ENCODE data around the gene SNX8.

- no peak for TF ChIP-seq MTF1 (CRISPR knock-in tag; IDR thresholded peaks at IDR 0.05; ENCODE audit: borderline replicate concordance)
- no peak for TF ChIP-seq RB1 (IDR thresholded peaks at IDR 0.05; ENCODE audit: low read depth)
- TF ChIP-seq ZBTB33 (CRISPR knock-in tag; IDR thresholded peaks at IDR 0.05) = no peak
- TF ChIP-seq E2F6 (IDR thresholded peaks at IDR 0.05; ENCODE audit: borderline replicate concordance in 1 of 2, extremely low read depth in 1 of 2, insufficient read depth in 1 of 2, insufficient read length in 1 of 2, low read depth in 1 of 2, low read length in 1 of 2, poor library complexity in 1 of 2, severe bottlenecking in 1 of 2) = no peak
- no peak for TF ChIP-seq TRIM25 (IDR thresholded peaks at IDR 0.05; ENCODE audit: borderline replicate concordance)
- TF ChIP-seq U2AF2 (optimal IDR thresholded peaks at IDR 0.05; ENCODE audit: low read depth, low read length) = no peak
- no peak for TF ChIP-seq EZH2 (IDR thresholded peaks at IDR 0.05; ENCODE audit: borderline replicate concordance, low read depth, low read length)
- no peak for TF ChIP-seq NFYB (IDR thresholded peaks at IDR 0.05; ENCODE audit: extremely low read depth, insufficient read length)
- no peak for TF ChIP-seq PHF20 (IDR thresholded peaks at IDR 0.05; ENCODE audit: partially characterized antibody)
- TF ChIP-seq NKRF (IDR thresholded peaks at IDR 0.05; ENCODE audit: borderline replicate concordance) = no peak
- TF ChIP-seq CTCF (IDR thresholded peaks at IDR 0.05 in 2 of 3, conservative IDR thresholded peaks at IDR 0.05 in 1 of 3; ENCODE audit: insufficient read depth in 2 of 3, low read depth in 1 of 3, low read length in 3 of 3) = no peak
Observed at GRCh38 chr7:2219136-2219535, 95.1 kb downstream of the SNX8 start.

Data from K562 (cell line).